GM12891 (cell line): ENCODE measurements around the gene GDF2.

Experiments used
- DNase-seq: peaks from one replicate; pipeline ENCODE4 v3.0.0; 2011; ENCODE audit warnings: low spot score; ENCODE audit not compliant: insufficient read length
- FAIRE-seq: peaks from 2 replicates; lab custom pipeline; 2011; peaks lifted over from hg19 to GRCh38; lab: Jason Lieb, UNC
- PAX5 ChIP-seq: IDR thresholded peaks from 2 replicates; pipeline ENCODE4 v1.6.1; 2011; ENCODE audit warnings: low read length, moderate library complexity, mild to moderate bottlenecking; ENCODE audit not compliant: insufficient read depth, severe bottlenecking
- POLR2A ChIP-seq: IDR thresholded peaks from 2 replicates; pipeline ENCODE4 v1.6.1; 2011; ENCODE audit warnings: low read depth, low read length, control low read depth
- POLR2AphosphoS5 ChIP-seq: IDR thresholded peaks from 2 replicates; pipeline ENCODE4 v1.6.1; 2011; ENCODE audit warnings: low read depth, low read length, control low read depth
- POU2F2 ChIP-seq: IDR thresholded peaks from 2 replicates; pipeline ENCODE4 v1.6.1; 2011; ENCODE audit warnings: low read depth, mild to moderate bottlenecking, control low read depth, low read length, moderate library complexity
- SPI1 ChIP-seq: IDR thresholded peaks from 2 replicates; pipeline ENCODE4 v1.6.1; 2011; ENCODE audit warnings: low read depth, low read length, control low read depth
- TAF1 ChIP-seq: IDR thresholded peaks from 2 replicates; pipeline ENCODE4 v1.6.1; 2011; ENCODE audit warnings: low read depth, low read length, control low read depth

The GDF2 gene

DNA sequence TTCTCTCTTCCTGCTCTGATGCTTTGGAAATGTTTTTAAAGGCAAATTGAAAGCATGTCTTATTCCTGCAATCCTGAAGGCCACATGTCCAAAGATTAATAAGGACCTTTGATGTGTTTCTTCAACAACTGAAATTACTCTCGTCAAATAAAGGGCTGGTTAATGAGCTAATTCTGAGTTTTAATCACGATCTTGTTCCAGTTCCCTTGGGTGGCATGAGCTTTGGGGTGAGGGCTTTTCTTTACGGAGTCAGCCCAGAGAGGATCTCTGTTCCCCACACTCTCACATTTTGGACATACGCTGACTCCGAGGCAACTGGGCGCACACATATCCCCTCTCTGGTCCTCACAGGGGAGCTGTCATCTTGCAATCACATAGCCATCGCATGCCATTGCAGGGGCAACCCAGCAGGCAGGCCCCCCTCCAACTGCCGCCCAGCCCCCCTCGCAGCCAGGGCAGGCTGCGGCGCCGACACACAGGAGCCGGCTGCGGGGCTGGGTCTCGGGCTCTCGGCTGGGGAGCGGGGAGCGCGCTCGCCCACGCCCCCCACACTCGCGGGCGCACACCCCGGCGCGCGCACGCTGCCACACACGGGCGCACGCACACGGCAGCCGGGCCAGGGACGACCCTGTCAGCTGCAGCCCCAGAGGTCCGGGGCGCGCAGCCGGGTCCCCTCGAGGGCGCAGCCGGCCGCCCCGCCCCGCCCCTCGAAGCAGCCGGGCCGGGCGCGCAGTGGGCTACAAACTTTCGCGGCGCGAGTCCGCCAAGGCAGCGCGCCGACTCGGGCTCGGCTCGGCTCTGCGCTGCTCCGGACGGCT is 22.4 kb upstream of the GDF2 start, which contains the start of gene GDF10:
Gene GDF10 (plus strand): TSS at position 587 of the 818 bp plus-strand sequence. CDS start 455 bp downstream, outside the sequence.
- DNase-seq (no peak), FAIRE-seq (no peak)
- TF ChIP-seq POU2F2 = no peak
- no peak for TF ChIP-seq TAF1
- no peak for TF ChIP-seq POLR2A
- TF ChIP-seq PAX5 = no peak
- TF ChIP-seq SPI1 = no peak
- no peak for TF ChIP-seq POLR2AphosphoS5

DNA sequence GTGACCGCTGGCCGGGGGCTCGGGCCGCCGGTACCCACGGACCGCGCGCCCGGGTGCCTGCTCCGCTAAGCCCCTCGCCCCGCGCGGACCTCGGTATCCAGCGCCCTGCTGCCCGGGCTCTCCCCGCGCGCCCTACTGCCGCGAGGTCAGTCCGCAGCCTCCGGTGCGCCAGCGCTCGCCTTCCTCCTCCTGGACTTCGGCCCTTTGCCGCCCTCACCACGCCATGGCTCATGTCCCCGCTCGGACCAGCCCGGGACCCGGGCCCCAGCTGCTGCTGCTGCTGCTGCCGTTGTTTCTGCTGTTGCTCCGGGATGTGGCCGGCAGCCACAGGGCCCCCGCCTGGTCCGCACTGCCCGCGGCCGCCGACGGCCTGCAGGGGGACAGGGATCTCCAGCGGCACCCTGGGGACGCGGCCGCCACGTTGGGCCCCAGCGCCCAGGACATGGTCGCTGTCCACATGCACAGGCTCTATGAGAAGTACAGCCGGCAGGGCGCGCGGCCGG is 21.8 kb upstream of the GDF2 start:
- no peak for DNase-seq
- no peak for FAIRE-seq
- TF ChIP-seq POU2F2 = no peak
- no peak for TF ChIP-seq PAX5
- no peak for TF ChIP-seq POLR2AphosphoS5
- no peak for TF ChIP-seq SPI1
- no peak for TF ChIP-seq TAF1
- TF ChIP-seq POLR2A = no peak

DNA sequence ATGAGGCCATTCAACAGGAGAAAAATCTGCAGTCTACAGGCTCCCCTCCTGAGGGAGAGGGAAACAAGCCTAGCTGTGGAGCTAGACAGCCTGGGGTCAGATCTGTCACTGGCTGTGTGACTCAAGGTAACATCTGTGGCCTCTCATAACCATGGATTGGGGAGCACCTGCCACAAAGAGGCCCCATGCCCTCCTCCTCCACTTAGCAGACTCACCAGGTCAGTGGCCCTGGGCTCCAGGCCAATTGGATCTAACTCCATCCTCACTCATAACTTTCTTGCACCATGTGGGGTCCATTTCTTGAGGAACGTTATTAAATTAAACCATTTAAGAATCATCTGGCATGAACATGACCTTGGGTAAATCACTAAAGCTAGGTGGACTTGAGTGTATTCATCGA is 20.4 kb upstream of the GDF2 start:
- FAIRE-seq (no peak), DNase-seq (no peak)
- TF ChIP-seq TAF1 (no peak), PAX5 (no peak), SPI1 (no peak), POU2F2 (no peak), POLR2A (no peak), POLR2AphosphoS5 (no peak)

DNA sequence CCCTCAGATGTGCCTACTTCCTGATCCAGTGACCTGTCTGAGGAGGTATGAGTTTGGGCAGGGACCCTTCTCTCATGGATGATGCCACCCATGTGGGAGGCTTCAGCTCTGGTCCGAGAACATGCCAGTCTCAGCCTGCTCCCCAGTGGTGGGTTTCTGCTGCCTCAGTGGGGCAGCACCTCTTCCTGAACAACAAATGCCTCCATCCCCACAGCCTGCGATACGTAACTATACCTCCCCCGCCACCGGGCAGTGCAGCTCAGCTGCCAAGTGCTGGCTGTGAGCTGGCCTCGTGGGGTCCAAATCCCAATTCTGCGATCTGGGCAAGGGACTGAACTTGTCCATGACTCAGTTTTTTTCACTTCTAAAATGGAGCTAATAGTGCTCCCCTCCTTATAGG is 19.1 kb upstream of the GDF2 start:
- no peak for FAIRE-seq
- no peak for DNase-seq
- no peak for TF ChIP-seq POLR2AphosphoS5
- TF ChIP-seq POLR2A = no peak
- no peak for TF ChIP-seq TAF1
- TF ChIP-seq SPI1 = no peak
- no peak for TF ChIP-seq PAX5

DNA sequence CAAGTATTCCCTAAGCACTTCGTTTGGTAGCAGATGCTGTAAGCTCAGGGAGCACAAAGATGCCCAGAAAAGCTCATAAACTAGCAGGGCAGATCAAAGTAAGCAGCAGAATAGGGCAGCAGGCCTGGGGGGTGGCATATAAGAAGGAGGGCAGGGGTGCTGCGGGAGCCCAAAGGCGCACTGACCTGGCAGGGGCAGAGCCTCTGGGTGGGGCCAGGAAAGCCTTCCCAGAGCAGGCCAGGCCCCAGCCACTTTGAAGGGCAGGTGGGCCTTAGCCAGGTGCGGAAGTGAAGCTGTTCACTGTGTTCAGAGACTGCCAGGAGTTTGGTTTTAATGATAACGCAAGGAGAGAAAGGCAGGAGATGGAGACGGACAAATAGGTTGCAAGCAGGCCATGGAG is 18.4 kb upstream of the GDF2 start:
- FAIRE-seq (no peak), DNase-seq (no peak)
- TF ChIP-seq POLR2AphosphoS5 (no peak), SPI1 (no peak), PAX5 (no peak), TAF1 (no peak)

DNA sequence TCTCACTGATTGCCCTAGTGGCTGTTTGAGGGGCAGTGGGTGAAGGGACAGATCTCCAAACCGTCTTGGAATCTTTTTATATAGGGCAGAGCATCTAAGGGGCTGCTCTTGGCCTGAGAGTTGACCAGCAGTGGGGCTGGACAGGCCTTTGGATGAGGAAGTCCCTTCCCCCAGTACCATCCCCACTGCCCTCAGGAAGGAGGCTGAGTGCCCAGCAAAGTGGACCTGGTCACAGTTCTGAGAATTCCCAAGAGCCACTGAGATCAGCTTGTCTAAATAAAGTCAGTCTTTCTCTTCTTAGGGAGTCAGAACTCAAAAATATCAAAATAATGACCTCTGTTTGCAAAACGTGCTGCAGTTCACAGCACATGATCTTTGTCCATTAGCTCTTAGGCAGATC is 16.7 kb upstream of the GDF2 start:
- FAIRE-seq (no peak), DNase-seq (no peak)
- no peak for TF ChIP-seq TAF1
- no peak for TF ChIP-seq POLR2A
- no peak for TF ChIP-seq POU2F2
- TF ChIP-seq SPI1 = no peak
- no peak for TF ChIP-seq POLR2AphosphoS5

DNA sequence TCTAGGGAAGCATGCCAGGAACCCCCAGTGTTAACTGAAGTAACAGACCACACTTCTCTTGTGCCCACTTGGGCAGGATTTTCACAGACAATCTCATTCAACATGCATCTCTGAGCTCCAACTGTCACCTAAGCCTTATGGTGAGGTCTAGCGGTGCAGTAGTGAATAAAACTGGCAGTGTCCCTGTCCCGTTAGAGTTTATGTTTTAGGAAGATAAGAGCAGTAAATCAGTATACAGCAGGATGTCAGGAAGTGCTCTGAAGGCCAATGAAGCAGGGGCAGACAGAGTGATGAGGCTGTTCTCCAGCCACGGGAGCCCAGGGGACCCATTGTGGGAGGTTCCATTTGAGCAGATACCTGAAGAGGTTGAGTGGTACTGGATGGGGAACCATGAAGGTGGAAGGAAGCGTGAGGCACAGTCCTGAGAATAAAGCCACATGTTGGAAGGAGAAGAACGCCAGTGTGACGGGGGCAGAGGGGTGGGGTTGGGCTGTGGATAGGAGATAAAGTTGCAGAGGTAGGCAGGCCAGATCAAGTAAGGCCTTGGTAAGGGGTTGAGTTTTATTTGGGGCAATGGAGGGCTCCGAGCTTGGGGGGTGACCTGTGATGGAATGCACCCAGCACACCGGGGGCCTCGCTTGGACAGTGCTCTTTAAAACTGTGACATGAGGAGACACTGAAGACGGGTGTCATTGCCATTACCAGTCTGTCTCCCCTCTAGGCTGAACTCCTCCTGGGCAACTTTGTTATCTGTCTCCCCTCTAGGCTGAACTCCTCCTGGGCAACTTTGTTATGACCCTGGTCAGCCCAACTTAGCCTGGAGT is 15.7 kb upstream of the GDF2 start:
- DNase-seq = no peak
- TF ChIP-seq POLR2AphosphoS5 (no peak), PAX5 (no peak), POLR2A (no peak), POU2F2 (no peak), TAF1 (no peak), SPI1 (no peak)
- no peak for FAIRE-seq

DNA sequence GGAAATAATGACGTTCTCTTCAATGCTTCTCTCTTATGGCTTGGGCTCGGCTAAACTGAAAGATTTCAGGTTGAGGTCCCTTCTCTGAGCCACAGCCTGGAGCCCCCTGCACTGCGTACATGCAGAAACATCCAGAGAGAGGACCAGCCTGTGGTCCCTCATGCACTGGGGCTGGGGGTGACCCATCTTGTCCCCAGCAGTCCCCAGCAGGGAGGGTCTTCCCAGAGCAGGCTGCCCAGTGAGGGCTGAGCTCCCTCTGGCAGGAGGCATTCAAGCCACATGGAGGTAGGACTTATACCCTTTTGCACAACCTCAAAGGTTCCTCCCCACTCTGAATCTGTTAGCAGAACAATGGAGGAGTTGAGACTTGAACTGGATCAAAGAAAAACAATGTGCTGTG is 14.9 kb upstream of the GDF2 start:
- DNase-seq (no peak), FAIRE-seq (no peak)
- no peak for TF ChIP-seq TAF1
- TF ChIP-seq POU2F2 = no peak
- no peak for TF ChIP-seq POLR2AphosphoS5
- no peak for TF ChIP-seq SPI1
- TF ChIP-seq POLR2A = no peak
- no peak for TF ChIP-seq PAX5

DNA sequence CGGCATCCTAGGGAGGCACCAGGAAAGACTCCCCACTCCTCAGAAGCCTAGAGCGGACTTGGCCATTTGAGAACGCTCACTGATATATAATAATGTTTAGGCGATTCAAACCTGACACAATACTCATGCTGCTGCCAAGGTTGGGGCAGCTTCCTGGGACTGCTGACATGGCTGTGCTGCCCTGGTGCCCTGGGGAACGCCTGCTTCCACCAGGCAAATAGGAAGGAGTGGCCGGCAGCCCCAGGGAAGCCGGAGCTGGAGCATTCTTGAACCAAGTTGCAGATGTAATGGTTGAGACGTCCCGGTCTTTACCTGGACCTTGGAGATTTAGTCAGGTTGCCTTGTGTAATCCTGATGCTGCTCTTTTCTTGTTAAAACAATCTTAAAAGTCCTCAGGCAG is 13.5 kb upstream of the GDF2 start:
- TF ChIP-seq TAF1 (no peak), SPI1 (no peak), POLR2A (no peak), POLR2AphosphoS5 (no peak), PAX5 (no peak), POU2F2 (no peak)
- DNase-seq (no peak), FAIRE-seq (no peak)
